Measurements from ENCODE around the gene ITGAL.
"Not testable (repeated sequence)": the region's sequence is repeated elsewhere in the genome, so short reads cannot be mapped to it uniquely, and the experiment has no call there.

ITGAL gene

DNA sequence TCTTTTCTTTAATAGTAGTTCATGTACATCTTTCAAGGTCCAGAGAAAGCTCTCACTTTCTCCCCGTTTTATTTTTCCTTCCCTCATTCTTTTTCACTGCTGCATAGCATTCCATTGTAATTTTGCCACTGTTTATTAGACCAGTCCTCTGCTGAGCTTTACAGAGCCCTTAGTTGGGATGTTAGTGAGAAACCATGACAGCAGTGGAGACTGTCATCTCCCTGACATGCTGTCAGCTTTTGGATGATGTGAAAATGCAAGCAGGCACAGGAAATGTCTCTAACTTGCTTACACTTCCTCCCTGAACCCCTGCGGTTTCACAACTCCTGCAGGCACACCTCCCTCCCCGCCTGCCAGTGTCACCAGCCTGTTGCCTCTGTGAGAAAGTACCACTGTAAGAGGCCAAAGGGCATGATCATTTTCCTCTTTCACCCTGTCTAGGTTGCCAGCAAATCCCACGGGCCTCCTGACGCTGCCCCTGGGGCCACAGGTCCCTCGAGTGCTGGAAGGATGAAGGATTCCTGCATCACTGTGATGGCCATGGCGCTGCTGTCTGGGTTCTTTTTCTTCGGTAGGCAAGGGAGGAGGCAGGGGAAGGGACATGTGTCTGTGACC is at the start of gene ITGAL:
TSS of gene ITGAL (plus strand) at position 415 of the 615 bp plus-strand sequence. CDS start at position 511, 96 bp downstream.
- DNase-seq (ENCODE audit: low spot score): no peak
- no peak for FAIRE-seq

DNA sequence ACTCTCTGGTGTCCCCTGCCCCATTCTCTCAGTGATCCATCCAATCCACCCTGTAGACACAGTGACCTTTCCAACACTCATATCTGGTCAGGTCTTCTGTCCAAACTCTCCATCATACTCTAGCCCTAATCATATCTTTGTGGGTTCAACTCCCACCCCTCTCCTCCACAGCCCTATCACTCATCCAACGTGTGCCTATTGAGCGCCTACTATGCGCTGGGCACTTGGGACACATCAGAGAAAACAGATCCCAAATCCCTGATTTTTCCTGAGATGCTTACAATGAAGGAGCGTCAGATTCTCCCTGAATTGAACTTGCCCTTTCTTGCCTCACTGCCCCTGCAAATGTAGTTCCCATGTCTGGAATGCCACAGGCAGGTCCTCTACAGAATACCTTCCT is 44.5 kb upstream of the ITGAL start:
- FAIRE-seq: no peak
- DNase-seq (ENCODE audit: low spot score): no peak

DNA sequence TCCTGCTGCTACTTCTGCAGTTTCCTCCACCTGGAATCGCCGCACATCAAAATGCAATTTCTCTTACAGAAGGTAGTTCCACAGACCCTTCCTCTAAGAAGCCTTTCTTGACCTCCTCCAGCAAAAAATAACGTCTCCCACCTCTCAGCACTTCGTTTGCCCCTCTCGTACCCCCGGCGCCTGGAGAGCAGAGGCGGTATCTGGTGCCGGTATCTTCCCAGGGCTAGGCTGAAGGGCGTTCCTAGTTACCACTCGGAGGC is 43.2 kb upstream of the ITGAL start:
- FAIRE-seq: no peak
- DNase-seq (ENCODE audit: low spot score): no peak

DNA sequence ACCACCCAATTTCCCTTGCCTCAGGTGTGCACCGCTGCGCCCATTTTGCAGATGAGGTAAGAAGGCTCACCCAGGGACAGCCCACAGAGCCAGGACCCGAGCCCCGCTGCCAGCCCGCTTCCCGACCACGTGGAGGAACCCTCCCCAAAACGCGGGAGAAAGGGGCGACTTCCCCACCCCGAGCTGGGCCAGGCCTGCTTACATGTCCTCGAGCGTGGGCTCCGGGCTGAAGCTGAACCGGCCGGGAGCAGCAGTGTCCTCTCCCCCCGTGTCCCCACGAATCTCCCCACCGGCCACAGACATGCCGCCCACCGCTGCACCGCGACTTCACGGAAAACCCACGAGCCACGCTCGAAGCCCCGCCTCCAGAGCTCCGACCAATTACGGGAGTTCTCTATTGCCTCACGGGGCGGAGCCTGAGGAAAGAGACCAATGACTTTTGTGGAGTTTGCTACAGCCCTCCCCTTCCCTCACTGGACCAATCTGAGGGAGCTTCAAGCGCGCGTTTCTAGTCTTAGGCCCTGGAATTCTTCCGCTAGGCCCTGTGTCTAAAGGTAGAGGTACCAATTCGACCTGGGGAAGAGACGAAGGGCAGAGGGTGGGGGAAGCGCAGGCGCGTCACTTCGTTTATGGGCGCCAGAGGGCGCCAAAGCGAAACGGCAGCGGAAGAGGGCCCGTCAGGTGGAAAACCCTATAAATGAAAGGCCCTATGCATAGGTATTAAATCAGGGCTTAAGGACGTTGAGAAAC is 42.7 kb upstream of the ITGAL start, which contains the start of gene DCTPP1:
TSS of gene DCTPP1 (minus strand) at position 353 of the 750 bp plus-strand sequence. CDS start at position 303, 50 bp downstream.
- peak; percentile 92 for FAIRE-seq
- DNase-seq (ENCODE audit: low spot score): peak; percentile 98

DNA sequence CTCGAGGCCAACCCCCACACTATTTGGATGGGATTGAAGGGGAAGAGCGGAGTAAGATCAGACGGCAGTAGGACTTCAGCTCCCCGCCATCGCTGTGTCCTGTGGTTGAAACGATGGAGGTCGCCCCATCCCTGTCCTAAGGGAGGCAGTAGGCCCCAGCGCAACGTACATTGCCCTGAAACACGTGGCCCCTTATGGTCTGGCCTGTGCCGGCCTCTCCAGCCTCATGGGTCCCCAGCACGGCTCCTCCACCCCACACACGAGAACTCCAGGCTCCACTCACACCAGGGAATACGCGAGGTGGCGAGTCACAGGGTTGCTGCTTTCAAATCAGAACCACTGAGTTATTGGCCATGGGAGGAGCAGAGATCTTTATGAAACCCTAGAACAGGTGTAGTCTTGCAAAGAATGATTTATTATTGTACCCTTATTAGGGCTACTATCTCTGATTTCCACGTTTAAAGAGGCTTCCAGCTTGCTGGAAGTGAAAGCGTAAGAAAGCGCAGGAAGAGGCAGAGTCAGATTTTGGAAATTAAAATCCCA is 42.0 kb upstream of the ITGAL start:
- FAIRE-seq: no peak
- no peak for DNase-seq (ENCODE audit: low spot score)

DNA sequence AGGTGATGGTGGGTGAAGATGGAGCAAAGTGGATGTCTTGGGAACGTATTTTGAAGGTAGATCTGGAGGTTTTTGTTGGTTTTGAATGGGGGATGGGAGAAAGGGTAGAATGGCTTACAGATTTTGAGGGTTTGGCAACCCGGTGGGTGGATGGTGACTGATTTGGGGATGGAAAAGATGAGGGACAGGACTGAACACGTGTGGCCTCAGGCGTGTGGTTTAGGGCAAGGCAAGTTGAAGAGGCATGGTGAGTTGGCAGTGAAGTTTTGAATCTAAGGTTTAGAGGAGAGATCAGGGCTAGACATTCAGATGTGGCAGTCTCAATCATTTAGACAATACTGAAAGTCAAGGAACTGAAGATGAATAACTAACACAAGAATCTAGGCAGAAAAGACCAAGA is 37.7 kb upstream of the ITGAL start:
- FAIRE-seq (no peak), DNase-seq (ENCODE audit: low spot score) (no peak)

DNA sequence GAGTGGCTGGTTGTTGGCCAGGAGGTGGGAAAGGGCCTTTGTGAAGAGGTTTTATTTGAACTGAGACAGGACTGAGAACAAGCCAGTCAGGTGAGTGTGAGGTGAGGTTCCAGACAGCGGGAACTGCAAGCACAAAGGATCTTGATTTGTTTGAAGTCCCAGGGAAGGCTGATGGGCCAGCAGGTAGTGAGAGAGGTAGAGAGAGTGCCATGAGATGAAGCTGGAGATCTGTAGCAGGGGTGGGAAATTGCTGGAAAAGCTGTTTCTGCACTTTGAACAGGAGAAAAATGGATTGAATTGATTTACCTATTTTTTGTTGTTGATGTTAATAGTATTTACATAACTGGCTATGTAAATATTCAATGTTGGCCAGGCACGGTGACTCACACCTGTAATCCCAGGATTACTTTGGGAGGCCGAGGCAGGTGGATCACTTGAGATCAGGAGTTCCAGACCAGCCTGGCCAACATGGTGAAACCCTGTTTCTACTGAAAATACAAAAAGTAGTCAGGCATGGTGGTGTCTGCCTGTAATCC is 35.0 kb upstream of the ITGAL start:
- FAIRE-seq (no peak), DNase-seq (ENCODE audit: low spot score) (no peak)

DNA sequence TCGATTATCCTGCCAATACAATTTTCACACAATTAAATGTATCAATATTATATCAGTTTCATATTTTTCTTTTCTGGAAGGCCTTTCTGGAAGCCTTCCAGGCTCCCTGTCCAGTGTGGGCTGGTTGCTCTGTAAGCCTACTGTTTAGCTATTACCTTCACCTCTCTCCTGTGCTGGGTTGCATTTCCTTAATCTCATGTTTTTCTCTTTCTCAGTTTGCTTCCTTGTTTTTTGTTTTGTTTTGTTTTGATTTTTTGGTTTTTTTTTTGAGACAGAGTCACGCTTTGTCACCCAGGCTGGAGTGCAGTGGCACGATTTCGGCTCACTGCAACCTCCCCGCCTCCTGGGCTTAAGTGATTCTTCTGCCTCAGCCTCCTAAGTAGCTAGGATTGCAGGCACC is 33.7 kb upstream of the ITGAL start:
- DNase-seq (ENCODE audit: low spot score) (no peak), FAIRE-seq (no peak)

DNA sequence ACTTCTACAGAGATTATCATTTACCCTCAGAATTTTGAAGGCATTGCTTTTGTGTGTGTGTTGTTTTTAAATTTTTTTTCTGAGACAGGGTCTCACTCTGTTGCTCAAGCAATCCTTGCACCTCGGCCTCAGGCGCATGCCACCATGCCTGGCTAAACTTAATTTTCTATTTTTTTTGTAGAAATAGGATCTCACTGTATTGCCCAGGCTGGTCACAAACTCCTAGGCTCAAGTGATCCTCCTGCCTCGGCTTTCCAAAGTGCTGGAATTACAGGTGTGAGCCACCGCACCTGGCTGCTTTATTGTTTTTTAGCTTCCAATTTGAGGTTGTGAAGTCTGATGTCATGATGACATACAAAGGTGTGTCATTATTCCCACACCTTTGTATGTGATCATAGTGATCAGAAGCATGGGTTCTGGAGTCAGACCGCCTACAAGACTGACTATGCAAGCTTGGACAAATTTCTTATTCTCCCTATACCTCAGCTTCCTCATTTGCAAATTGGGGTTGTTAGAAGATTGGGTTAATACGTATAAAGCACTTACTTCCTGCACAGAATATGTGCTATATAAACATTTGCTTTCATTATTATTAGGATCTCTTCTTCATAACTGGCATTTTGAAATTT is 32.7 kb upstream of the ITGAL start:
- DNase-seq (ENCODE audit: low spot score): no peak
- no peak for FAIRE-seq

DNA sequence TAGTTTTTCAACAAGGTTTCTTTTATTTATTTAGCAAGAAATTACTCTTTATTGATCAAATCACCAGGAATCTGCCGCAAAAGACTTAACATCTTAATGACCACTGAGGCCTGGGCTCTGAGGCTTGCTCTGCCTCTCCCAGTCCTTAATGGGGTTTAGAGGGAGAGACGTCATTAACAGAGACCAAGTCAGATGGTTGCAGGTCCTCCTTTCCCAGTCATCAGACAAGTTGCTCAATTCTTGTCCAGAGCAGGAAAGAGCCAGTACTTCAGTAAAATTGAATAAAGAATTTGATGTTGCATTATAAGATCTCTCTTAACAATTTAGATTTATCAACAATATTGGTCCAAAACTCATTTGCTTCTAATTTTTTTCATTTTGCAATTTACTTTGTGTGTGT is 28.9 kb upstream of the ITGAL start:
- FAIRE-seq (no peak), DNase-seq (ENCODE audit: low spot score) (no peak)

DNA sequence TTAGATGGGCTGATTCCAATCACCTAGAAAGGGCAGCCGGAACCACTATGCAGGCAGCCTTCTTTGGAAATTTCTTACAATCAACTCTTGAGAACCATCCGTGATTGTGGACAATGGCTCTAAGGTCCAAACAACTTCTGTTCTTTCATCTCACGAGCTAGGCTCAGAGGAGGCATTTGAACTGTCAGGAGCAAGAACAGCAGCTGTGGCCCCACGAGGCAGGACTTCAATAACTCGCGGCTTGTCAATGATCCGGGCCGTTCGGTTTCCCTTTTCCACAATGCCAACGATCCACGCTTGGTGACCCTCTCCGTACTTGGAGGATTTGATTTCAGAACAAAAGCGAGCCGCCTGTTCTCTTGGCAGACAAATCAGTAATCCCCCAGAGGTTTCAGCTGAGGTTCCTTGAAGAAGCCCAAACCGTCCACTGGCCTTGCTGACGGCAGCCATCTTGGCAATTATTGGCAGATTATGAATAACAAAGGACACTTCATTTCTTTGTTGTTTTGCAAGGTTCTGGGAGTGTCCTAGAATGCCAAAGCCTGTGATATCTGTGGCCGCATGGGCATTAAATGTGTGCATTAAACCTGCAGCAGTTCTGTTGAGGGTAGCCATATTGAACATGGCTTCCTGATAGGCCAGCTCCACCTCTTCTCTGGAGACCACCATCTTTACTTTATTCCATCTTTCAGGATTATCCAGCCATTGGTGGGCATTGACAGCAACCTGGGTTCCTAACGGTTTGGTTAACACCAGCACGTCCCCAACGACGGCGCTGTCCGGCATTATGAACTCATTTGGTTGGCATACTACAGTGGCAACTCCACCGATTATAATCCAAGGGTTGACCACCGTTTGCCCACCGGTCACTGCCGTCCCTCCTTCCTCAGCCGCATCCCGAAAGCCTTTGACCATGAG is 28.1 kb upstream of the ITGAL start:
- no peak for DNase-seq (ENCODE audit: low spot score)

DNA sequence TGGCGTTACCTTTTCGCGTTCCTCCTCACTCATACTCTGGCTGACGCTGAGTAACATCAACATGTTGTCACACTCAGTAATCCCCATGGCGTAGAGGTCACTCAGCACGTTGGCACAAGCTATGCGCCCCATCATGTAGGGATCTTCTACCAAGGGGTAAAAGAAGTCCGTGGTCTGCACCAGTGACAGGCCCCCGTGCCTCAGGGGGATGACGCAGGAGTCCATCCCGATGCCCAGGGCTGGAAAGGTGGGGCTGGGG is 27.5 kb upstream of the ITGAL start:
- DNase-seq (ENCODE audit: low spot score): no peak
- no peak for FAIRE-seq

More for the DNA sequence above, 28.1 kb upstream of the ITGAL start:
- no peak for FAIRE-seq

DNA sequence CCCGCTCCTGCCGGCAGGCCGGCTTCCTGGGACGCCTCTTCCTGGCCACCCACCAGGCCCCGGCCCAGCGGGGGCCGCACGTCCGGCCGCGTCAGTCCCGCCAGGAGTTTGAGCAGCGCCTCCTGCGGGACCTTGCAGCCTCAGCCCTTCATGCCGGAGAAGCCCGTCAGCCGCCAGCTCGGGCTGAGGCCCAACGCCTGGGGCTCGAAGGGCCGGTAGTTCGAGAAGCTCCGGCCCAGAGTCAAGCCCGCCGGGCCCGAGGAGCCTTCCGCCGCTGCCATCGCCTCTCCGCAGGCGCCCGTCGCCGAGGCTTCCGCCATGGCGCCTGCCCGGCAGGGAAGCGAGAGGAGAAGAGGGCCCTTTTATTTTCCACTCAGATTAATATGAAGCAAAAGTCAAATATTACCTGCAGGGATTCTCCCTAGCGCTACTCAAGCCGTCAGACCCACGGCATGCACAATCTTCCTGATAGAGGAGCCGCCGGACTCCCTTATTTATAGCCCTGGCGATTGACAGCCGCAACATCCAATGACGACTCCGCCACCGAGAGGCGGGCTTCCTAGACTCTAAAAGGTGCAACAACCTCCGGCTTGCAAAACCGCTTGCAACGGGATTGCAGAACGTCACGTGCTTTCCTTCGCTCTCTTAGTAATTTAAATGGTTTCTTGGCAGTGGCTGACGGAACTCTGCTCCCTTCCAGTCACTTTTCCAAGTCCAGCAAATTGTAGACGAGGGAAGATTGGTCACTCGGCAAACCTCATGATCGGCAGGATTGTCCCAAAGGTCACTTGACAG is 26.9 kb upstream of the ITGAL start, which contains the start of gene SEPHS2:
TSS of gene SEPHS2 (minus strand) at position 467 of the 795 bp plus-strand sequence. CDS start at position 320, 147 bp downstream.
- DNase-seq (ENCODE audit: low spot score) (peak; percentile 90), FAIRE-seq (peak; percentile 25)

DNA sequence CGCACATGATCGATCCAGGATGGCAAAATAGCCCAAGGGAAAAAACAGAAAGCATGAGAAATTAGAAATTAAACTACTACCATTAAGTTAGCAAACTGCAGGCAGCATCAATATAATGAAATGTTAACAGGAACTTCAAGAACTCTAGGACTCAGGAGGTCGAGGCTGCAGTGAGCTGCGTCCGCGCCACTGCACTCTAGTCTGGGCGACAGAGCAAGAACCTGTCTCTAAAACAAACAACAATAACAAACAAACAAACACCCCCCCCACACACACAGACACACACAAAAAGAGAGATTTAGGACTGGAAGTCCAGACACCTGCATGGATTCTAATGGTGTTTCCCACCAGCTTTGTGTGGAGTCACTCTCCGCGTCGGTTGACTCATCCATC is 26.3 kb upstream of the ITGAL start:
- DNase-seq (ENCODE audit: low spot score) (no peak), FAIRE-seq (no peak)

DNA sequence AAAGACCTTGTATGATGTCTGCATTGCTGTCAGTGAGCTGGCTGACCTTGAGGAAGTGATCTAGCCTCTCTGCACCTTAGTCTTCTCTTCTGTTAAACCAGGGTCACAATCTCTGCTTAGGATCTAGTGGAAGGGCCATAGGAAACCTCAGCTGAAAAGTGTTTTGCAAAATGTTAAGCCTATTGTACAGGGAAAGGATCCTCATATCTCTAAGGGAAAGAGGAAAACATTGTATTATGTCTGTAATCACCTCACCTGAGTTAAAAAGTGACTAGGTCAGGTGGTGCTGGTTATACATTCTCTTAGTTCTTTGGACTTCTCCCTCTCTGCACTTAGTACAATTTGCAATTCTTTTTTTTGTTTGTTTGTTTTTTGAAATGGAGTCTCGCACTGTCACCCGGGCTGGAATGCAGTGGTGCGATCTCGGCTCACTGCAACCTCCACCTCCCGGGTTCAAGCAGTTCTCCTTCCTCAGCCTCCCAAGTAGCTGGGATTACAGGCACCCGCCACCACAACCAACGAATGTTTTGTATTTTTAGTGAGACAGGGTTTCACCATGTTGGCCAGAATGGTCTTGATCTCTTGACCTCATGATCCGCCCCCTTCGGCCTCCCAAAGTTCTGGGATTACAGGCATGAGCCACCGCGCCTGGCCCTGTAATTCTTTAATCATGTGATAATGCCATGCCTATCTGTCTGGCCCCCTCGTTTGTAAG is 24.9 kb upstream of the ITGAL start:
- FAIRE-seq: no peak
- DNase-seq (ENCODE audit: low spot score): no peak

DNA sequence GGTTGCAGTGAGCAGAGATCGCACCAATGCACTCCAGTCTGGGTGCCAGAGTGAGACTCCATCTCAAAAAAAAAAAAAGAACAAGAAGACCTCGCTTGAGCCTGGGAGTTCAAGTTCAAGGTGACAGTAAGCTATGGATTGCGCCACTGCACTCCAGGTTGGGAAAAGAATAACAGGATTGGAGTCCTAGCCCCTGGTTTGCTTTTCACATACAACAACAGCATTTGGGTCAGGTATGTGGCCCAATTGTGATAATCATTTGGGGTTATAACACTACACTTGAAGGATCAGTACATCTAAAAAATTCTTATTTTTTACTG is 23.5 kb upstream of the ITGAL start:
- DNase-seq (ENCODE audit: low spot score): no peak
- no peak for FAIRE-seq

DNA sequence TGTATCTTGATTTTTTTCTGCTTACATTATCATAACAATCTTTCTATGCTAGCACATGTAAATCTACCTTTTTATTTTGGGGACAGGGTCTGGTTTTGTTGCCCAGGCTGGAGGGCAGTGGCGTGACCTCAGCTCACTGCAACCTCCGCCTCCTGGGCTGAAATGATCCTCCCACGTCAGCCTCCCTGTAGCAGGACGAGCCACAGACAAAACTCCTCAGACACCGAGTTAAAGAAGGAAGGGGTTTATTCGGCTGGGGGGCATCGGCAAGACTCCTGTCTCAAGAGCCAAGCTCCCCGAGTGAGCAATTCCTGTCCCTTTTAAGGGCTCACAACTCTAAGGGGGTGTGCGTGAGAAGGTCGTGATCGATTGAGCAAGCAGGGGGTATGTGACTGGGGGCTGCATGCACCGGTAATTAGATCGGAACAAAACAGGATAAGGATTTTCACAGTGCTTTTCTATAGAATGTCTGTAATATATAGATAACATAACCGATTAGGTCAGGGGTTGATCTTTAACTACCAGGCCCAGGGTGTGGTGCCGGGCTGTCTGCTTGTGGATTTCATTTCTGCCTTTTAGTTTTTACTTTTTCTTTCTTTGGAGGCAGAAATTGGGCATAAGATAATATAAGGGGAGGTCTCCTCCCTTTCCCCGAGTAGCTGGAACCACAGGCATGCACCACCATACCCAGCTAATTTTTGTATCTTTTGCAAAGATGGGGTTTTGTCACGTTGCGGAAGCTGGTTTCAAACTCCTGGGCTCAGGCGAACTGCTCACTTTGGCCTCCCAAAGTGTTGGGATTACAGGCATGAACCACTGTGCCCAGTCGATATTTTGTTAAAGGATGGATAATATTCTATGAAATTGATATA is 19.6 kb upstream of the ITGAL start:
- not testable (repeated sequence) for FAIRE-seq; DNase-seq (ENCODE audit: low spot score)

DNA sequence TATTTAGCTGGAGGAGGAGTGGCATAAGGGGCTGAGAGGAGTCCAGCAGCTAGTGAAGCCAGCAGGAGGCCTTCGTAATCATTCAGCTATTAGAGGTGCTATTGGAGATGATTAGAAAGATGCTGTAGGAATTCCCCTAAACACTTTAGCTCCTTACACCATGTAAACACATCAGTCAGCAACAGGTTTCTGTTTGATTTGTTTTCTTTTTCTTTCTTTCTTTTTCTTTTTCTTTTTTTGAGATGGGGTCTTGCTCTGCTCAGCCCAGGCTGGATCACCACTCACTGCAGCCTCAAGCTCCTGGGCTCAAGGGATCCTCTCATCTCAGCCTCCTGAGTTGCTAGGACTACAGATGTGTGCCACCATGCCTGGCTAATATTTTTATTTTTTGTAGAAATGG is 16.2 kb upstream of the ITGAL start:
- no peak for FAIRE-seq
- no peak for DNase-seq (ENCODE audit: low spot score)

DNA sequence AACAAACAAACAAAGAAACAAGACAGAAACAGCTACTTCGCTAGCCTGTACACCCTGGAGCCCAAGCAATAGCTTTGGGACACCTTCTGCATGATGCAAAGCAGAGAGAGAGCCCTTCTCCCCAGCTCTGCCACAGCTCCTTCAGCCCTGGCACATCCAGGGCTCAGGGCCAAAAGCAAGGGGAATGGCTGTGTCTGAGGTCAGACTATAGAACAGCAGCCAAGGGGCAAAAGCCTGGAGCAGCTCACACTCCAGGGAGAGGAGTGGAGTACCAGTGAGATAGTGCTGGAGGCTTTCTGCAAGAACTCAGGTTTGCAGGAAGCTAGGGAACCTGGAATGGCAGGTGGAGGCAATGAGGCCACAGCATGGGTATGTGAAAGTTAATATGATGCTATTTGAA is 15.3 kb upstream of the ITGAL start:
- no peak for FAIRE-seq

More for the DNA sequence above, 15.3 kb upstream of the ITGAL start:
- DNase-seq (ENCODE audit: low spot score): no peak

Data from RCC 7860 (cell line).